HCT116 (cell line): ENCODE data around the gene PLCE1.

Source experiments
- TF ChIP-seq, protein P1 (sequence below), 3 experiments: fragments of 200-600 bp in 1 of 3; sonication (generic) in 1 of 3; IDR thresholded peaks in 2 of 3; conservative IDR thresholded peaks in 1 of 3; 2 replicates each; pipeline ENCODE4 v1.5.1; 2012 to 2017; ENCODE audit warnings: low read depth in 2 of 3, low read length in 2 of 3, antibody characterized with exemption in 1 of 3, borderline replicate concordance in 1 of 3, control low read depth in 1 of 3, mild to moderate bottlenecking in 1 of 3, mixed read lengths in 1 of 3, mixed run types in 1 of 3, moderate library complexity in 1 of 3; ENCODE audit not compliant: insufficient read depth in 1 of 3
- TF ChIP-seq, protein P2 (sequence below): IDR thresholded peaks from 2 replicates; pipeline ENCODE4 v1.6.1; 2012

DNA sequence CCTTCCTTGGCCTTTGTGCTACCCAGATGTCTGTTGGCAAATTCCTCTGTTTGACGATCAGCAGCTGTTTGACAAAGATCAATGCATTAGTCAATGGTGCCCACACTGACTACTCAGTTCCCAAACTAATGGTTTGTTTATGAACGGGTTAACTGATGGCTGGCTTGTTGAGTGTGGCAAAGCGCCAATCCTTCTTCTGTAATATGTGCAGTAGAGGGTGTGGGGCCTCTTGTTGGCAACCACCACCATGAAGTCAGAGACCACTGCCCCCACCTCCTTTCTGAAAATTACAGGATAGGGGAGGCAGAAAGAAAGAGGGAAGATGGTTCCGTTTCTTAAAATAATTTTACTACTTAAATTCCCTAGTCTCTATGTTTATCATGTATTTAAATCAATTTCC, 2.6 kb upstream of the PLCE1 start:
- TF ChIP-seq, protein P1, sequence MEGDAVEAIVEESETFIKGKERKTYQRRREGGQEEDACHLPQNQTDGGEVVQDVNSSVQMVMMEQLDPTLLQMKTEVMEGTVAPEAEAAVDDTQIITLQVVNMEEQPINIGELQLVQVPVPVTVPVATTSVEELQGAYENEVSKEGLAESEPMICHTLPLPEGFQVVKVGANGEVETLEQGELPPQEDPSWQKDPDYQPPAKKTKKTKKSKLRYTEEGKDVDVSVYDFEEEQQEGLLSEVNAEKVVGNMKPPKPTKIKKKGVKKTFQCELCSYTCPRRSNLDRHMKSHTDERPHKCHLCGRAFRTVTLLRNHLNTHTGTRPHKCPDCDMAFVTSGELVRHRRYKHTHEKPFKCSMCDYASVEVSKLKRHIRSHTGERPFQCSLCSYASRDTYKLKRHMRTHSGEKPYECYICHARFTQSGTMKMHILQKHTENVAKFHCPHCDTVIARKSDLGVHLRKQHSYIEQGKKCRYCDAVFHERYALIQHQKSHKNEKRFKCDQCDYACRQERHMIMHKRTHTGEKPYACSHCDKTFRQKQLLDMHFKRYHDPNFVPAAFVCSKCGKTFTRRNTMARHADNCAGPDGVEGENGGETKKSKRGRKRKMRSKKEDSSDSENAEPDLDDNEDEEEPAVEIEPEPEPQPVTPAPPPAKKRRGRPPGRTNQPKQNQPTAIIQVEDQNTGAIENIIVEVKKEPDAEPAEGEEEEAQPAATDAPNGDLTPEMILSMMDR (IDR thresholded peaks at IDR 0.05 in 2 of 3, conservative IDR thresholded peaks at IDR 0.05 in 1 of 3; ENCODE audit: borderline replicate concordance in 1 of 3, insufficient read depth in 1 of 3, low read depth in 2 of 3, low read length in 2 of 3): no peak
- TF ChIP-seq, protein P2, sequence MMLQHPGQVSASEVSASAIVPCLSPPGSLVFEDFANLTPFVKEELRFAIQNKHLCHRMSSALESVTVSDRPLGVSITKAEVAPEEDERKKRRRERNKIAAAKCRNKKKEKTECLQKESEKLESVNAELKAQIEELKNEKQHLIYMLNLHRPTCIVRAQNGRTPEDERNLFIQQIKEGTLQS: no peak
